Measurements from ENCODE around the gene ARHGAP1.
"Not testable (repeated sequence)": the region's sequence is repeated elsewhere in the genome, so short reads cannot be mapped to it uniquely, and the experiment has no call there.

The ARHGAP1 gene

DNA sequence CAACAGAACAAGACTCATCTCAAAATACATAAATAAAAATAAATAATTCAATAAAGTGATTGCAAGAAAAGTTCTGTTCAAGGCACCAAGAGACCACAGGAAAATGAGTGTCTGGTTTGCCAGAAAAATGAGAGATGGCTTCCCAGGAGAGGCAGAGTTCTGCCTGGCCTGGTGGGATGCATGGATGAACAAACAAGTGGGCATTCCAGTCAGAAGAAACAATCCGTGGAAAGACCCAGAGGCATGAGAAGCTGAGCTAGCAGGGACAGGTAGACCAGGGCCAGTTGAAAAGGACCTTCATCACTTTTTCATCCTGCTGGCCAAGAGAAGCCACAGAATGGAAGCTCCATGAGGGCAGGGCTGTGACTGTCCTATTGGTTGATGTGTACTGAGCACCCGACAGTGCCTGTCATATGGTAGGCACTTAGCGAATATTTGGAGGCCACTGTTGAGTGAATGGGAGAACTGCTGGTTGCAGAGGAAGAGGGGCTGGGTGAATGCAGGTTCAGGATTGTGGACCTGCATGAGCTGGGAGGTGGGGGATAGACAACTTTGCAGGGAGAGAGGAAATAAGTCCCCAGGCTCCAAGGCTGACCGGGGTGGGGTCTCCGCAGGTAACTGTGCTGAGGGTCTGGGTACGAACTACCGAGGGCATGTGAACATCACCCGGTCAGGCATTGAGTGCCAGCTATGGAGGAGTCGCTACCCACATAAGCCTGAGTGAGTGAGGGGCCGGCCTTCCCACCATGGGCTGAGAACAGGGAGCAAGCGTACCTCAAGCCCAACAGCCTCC is 22.3 kb upstream of the ARHGAP1 start:
- no peak for DNase-seq (ENCODE audit: low read depth)

DNA sequence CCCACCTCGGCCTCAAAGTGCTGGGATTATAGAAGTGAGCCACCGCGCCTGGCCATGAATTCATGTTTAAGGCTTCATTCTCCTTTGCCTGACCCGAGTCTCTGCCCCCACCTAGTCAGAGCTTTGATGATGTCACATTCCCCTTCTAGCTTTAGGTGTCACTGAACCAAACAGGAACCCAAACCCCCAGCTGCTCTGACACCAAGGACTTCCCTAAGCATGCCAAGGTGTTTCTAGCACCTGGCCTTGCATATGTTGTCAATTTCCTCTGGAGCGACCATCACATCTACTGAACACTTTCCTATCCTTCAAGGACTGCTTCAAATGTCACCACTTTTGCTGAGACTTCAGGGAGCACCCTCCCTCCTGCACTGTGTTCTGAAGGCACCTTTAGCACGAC is 20.9 kb upstream of the ARHGAP1 start:
- DNase-seq (ENCODE audit: low read depth): no peak

DNA sequence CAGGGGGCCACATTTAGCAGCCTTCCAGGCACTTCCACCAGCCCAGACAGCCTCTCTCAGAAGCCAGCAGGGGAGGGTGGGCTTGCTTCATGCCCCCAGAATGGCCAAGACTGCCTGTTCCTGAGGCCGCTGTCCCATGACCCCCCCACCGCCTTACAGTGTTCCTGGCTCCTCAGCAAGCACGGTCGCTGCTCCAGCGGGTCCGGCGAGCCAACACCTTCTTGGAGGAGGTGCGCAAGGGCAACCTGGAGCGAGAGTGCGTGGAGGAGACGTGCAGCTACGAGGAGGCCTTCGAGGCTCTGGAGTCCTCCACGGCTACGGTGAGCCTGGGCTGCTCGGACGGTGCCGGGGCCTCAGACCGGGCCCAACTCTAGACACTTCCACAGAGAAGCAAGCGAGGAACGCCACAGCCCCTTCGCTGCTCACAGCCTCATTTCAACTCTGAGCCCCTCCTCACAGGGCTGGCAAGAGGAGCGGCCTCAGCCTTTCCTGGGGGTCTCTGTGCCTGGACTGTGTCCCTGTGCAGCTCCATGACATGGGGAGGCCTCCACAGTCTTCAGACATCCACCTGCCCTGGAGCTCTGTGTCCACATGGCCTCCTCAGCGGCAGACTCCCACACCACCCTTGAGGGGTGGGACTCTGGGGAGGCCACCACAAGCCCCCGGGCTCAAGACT is 19.3 kb upstream of the ARHGAP1 start:
- DNase-seq (ENCODE audit: low read depth): no peak

DNA sequence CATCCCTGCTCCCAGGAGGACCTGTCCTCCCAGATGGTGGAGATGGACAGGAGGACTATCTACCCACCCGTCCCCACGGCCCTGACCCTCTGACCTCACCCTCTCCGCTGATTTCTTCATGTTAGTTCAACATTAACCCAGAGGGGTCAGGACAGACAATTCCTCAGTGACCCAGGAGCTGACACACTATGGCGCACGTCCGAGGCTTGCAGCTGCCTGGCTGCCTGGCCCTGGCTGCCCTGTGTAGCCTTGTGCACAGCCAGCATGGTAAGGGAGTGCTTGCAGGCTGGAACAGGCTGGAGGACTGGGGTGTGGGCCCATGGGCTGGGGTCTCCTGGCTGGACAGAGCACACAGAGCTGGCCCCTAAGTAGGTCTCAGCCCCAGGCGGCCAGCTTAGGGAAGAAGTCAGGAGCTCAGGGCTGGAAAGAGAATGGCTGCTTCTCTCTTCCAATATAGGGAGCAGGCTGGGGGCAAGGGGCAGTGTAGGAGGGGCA is 18.7 kb upstream of the ARHGAP1 start, which contains the start of gene F2:
Gene F2, plus strand, starts transcription at position 166 of the 495 bp plus-strand sequence. Its CDS starts 23 bp downstream, at position 189.
- DNase-seq (ENCODE audit: low read depth): no peak

DNA sequence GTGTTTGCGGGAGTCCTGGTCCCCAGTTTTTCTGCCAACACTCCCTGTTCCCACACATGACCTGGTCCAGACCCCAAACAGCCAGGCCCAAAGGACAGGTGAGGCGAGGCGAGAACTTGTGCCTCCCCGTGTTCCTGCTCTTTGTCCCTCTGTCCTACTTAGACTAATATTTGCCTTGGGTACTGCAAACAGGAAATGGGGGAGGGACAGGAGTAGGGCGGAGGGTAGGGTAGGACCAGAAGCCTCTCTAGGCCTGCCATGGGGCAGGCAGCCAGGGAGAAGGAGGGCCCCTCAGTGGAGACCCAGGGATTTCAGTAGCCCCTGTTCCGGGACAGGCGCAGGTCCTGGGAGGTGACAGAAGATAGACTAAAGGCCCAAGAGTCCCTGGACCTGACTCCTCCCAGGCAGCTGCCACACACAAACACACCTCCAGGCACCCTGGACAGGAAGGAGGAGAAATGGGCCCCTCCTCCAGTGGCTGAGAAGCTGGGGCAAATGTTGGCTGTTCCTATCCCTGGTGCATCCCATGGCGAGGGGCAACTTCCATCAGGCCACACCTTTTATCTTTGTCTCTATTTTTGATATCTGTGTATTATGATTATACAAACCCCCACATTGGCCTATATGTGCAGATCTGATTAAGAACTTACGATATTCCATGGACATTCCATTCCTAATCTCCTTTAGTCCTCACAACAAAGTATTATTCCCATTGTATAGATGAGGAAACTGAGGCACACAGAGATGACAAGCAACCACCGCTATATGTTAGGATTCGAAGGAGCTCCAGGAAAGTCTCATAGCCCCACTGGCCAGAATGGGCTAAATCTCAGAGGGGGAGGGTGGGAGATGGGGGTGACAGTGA is 18.0 kb upstream of the ARHGAP1 start:
- no peak for DNase-seq (ENCODE audit: low read depth)

DNA sequence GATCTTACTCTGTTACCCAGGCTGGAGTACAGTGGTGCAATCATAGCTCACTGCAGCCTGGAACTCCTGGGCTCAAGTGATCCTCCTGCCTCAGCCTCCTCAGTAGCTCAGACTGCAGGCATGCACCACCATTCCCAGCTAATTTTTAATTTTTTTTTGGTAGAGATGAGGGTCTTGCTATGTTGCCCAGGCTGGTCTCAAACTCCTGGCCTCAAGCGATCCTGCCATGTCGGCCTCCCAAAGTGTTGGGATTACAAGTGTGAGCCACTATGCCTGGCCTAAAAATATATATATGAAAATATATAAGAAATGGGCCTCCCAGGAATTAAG is 17.4 kb upstream of the ARHGAP1 start:
- DNase-seq (ENCODE audit: low read depth): not testable (repeated sequence)

DNA sequence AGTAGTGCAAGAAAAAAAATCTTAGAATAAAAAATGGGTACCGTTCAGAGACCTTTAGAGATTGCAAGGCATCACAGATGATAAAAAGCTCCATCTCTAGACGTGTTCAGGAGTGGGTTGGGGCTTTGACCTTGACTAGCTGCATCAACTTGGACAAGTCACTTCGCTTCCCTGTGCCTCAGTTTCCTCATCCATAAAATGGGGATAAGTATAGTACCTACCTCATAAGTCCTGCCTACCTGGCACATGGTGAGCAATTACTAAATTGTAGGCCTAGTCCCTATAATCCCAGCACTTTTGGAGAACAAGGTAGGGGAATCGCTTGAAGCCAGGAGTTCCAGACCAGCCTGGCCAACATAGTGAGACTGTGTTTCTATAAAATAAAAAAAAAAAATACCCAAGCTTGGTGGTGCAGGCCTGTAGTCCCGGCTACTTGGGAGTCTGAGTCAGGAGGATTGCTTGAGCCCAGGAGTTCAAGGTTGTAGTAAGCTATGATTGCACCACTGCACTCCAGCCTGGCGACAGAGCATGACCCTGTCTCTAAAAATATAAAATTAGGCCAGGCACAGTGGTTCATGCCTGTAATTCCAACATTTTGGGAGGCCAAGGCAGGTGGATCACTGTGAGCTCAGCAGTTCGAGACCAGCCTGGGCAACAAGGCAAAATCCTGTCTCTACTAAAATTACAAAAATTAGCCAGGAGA is 12.6 kb upstream of the ARHGAP1 start:
- DNase-seq (ENCODE audit: low read depth): no peak

DNA sequence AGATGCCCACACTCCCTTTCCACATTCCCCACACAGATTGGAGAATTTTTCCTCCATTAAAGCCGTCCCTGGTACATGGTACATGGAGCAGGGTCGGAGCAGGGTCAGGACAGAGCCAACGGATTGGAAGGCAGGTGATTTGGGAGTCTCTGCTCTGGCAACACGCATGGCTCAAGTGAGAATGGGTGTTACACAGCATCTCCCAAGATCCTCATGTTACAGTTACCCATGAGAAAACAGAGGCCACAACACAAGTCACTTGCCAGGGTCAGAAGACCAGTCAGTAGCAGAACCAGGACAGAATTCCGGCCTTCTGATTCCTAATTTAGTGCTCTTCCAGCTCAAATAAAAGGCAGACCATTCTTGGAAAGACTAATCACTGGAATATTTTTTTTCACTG is 10.9 kb upstream of the ARHGAP1 start:
- no peak for DNase-seq (ENCODE audit: low read depth)

DNA sequence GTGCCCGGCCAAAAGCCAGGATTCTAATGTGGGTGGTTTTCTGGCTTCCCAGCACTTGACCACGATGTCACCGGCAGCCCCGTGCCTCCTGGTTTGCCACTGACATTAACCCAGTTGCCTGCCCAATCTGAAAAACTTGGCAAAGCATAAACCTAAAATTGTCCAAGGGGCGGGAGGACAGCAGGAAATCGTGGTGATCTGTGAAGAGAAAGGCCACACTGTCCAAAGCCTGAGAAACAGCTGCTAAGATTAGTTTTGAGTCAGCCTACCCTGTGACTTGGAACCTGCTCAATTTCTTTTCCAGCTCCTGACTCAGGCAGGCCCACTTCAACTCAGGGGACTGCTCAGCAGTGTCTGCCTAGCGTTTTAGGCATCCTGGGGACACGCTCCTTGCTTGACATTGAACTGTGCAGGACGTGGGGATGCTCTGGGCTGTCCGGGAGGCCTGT is 10.4 kb upstream of the ARHGAP1 start:
- DNase-seq (ENCODE audit: low read depth): peak; percentile 96

DNA sequence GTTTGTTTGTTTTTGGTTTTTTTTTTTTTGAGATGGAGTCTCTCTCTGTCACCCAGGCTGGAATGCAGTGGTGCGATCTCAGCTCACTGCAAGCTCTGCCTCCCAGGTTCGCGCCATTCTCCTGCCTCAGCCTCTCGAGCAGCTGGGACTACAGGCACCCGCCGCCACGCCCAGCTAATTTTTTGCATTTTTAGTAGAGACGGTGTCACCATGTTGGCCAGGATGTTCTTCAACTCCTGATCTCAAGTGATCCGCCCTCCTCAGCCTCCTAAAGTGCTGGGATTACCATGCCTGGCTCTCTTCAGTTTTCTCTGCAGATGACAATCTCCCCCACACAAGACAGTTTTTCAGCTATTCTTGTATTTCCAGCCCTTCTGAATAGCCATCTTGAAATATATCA is 8.9 kb upstream of the ARHGAP1 start:
- DNase-seq (ENCODE audit: low read depth): not testable (repeated sequence)

DNA sequence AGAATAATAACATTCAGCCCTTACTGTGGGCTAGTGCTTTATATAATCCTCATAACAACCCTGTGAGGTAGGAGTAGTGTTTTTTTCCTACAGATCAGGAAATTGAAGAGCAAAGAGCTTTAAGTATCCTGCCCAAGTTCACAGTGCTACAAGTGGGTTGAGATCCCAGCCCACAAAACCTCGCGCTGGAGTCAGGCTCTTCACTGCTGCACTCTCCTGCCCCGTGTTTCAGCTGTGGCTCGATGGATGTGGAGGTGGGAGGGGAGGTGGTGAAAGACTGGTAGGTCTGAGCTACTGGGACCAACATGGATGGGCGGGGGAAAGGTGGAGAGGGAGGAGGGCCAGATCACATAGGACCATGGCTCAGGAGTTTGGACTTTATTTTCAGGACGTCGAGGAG is 6.5 kb upstream of the ARHGAP1 start:
- DNase-seq (ENCODE audit: low read depth): no peak

DNA sequence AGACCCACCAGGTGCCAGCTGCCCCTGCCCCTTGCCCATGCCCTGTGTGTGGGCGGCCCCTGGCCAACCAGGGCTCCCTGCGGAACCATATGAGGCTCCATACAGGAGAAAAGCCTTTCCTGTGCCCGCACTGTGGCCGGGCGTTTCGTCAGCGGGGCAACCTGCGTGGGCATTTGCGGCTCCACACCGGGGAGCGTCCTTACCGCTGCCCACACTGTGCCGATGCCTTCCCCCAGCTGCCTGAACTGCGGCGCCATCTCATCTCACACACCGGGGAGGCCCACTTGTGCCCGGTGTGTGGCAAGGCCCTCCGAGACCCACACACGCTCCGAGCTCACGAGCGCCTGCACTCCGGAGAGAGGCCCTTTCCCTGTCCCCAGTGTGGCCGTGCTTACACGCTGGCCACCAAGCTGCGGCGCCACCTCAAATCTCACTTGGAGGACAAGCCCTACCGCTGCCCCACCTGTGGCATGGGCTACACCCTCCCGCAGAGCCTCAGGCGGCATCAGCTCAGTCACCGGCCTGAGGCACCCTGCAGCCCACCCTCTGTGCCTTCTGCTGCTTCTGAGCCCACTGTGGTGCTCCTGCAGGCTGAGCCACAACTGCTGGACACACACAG is 4.8 kb upstream of the ARHGAP1 start:
- no peak for DNase-seq (ENCODE audit: low read depth)

DNA sequence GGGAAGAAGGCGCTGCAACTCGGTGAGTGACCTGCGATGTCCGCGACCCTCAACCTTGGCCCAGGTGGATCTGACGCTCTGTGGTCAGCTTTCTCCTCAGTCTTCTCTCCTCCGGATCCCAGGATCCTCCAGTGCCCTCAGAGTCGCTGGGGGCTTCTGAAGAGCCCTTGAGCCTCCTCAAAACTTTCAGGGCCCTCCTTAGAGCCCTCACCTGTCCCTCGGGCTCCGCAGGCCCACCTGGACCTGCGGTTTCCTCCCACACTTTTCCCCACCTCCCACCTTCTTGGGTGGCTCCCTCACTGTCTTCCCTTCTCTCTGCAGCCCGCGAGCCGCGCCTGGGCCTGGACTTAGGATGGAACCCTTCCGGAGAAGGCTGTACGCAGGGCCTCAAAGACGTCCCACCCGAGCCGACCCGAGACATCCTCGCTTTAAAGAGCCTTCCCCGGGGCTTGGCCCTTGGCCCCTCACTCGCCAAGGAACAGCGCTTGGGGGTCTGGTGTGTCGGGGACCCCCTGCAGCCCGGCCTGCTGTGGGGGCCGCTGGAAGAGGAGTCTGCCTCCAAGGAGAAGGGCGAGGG is 747 bp upstream of the ARHGAP1 start:
- DNase-seq (ENCODE audit: low read depth): no peak

DNA sequence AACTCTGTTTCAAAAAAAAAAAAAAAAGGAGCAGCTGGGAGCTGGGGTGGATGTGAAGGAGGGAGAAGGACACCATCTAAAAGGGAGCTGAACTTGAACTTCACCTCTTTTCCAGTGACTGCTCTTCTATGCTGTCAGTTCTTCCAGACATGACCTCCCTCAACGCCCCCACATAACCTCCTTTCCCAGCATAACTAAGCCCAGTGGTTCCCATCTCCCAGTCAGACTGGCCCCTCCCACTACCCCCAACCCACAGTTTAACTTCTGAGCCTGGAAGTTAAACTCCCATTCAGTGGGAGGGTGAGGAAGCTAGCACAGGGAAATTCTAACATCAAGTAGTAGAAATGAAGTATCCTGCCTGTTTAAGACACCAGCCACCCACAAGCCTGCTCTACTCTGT is 1.8 kb downstream of the ARHGAP1 start:
- DNase-seq (ENCODE audit: low read depth): no peak

DNA sequence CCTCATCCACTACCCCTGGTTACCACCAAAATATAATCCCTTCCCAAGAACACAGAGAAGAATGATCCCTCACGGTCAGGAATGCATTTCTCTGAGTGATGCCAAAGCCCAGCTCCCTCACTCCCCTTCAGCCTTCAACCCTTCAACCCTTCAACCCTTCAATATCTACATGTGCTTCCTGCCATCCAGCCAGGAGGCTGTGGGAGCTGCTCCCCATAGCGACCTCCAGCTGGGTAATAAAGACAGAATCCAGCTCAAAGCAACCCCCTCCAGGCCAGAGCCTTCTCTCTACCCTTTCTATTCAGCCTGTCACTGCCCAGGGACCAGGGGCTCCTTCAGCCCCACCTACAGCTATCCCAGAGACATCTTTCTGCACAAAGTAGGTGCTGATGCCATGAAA is 2.7 kb downstream of the ARHGAP1 start:
- DNase-seq (ENCODE audit: low read depth): no peak

DNA sequence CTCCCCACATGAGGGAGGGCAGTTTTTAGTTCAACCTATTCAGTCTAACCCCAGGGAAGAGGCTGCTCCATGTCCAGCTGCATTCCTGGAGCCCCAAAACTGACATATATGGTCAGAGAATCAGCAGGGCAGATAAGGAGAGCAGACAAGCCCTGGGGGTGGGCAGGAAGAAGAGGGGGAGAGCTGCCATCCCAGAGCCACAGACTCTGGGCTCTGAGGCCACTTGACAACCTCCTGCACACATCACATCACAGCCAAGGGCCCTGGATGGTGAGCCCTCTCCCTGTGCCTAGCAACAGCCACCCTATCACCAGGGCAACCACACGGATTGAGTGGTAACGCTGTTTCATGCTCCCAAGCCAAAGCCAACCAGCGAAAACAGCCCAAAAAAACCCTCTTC is 3.1 kb downstream of the ARHGAP1 start:
- DNase-seq (ENCODE audit: low read depth): no peak

DNA sequence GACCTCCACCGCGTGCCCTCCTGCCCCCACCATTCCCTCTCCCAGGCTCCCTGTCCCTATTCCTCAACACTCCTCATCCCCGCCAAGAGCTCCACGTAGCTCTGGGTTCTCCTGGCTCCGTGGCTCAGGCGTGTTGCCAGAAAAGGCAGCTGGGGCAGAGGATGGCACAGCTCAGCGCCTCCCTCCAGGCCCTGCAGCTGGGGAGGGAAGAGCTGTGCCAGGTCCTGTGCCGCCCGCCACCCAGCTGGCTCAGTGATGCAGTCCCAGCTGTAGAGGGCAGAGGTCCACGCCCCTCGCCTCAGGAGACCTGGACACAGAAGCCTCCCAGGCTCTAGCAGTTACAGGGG is 4.2 kb downstream of the ARHGAP1 start:
- DNase-seq (ENCODE audit: low read depth): no peak

DNA sequence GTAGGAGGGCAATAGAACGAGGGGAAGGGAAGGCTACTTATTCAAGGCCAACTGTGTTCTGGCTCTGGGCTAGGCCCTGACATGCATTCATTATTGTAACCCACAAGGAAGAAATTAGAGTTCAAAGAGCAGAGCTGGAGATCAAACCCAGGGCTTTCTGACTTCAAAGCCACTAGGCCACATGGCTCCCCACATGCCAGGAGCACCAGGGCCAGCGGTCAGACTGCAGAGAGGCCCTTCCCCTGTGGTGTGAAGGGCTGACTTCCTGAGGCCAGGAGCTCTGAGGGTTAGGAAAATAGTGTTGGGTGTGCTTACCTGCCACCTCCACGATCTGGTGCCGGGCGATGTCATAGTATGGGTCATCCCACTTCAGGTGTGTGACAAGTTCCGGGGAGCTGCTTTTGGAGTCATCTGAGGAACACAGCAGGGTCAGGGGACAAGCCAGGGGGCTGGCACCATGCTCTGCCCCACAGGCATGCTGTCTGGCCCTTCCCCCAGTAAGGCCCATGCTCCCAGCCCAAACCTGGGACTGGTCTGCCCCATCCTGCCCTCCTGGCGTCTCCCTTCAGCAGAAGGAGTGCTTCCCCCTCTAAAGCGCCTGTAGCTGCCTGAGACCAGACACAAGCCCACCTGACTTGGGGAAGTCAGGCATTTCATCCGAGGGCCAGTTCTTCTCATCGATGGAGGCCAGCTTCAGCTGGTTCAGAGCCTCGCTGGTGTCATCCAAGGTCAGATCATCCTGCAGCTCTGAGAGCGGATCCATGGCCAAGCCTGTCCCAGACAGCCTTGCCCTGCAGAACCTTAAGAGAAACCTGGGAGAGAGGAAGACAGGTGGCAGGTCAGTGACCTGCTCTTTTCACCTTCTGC is 4.8 kb downstream of the ARHGAP1 start:
- DNase-seq (ENCODE audit: low read depth): no peak

DNA sequence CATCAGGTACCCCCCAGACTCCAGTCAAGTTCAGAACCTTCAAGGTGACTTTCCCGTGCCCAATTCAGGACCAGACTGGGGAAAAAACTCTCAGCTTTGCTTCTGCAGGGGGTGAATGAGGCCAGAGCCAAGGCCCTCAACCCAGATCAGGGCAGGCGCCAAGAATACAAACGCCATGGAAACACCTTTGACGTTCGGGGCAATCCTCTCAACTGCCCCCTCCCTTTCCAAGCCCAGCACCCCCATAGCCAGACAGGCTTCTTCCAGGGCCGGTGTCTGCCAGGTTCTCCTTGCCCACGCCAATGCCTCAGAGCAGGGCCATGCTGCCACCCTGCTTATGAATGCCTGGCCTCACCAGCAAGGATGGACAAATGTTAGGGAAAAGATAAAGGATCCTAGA is 5.8 kb downstream of the ARHGAP1 start:
- DNase-seq (ENCODE audit: low read depth): no peak

DNA sequence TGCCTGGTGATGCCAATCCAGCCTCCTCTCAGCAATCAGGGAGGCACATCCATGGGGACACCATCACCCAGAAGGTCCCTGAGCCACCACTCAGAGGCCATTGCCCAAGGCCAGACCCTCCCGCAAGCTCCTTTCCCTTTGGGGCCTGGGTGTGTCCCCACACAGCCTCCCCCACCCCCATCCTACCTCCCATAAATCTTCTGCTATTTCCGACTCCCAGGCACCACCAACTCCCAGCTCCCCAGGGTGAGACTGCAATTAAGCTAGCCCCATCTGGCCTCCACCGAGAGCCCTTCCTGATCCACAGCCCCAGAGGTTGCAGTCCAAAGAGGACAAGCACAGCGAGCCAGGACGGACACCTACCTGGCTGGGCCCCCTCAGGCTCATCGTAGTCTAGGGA is 6.3 kb downstream of the ARHGAP1 start:
- DNase-seq (ENCODE audit: low read depth): no peak
